Posterior cingulate gyrus (tissue), 11 donors: ENCODE measurements around the gene GTPBP8.
"Not testable (repeated sequence)": the region's sequence is repeated elsewhere in the genome, so short reads cannot be mapped to it uniquely, and the experiment has no call there.

ENCODE experiments used
- DNase-seq, 10 donors: peaks; one replicate each; pipeline versions ENCODE4 v3.0.0 to v3.0.0-alpha.2; 2020 to 2021; ENCODE audit warnings: mixed read lengths in 3 of 10
- intact Hi-C: fragments of 100-400 bp; cut with DNase I; formaldehyde crosslinking; loops from one replicate; pipeline ENCODE4 v1.15.1; 2023

The GTPBP8 gene

DNA sequence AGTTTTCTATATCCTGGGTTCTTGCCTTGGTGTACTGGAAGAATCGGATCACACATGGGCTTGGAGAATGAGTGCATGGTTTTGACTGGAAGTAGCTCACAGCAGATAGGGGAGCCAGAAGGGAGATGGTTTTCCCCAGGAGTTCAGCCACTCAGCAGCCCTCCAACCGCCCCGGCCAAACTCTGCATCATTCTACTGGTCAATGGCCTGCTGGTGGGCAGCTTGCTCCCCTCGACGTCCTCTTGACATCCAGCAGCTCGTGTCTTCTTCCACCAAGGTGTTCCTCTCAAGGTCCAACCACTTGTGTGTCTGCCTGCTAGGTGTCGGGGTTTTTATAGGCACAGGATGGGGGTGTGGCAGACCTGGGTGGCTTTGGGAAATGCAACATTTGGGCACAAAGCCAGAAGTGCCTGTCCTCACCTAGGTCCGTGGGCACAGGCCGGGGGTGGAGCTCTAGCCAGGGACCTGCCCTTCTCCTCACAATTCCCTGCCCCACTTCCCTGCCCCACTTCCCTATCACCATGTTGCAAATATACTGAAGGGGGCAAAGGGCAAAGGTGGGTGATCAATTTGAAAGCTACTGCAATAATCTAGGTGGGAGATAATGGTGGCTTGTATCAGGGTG lies 3.0 kb upstream of the GTPBP8 start:
- DNase-seq: no peak
- intact Hi-C loops: loop anchor here (10.0 kb wide), 1 partner anchor 423 kb away; the partner anchor contains the start of genes ATG3 and SLC35A5

DNA sequence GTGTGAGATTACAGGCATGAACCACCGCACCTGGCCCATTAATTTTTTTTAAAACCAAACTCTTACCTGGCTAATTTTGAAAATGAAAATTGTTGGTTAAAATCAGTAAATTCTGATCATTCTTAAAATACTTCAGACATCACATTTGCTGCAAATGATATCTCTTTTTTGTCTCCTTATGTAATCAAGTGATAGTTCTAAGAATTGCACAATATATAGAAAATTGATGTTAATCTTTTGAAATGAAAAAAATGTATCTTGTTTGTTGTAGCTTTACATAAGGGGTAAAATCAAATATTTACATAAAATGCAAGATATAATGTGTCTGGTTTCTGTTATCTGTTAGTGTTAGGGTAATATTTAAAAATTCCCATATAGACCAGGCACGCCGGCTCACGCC lies 5.0 kb downstream of the GTPBP8 start:
- DNase-seq: no peak
- intact Hi-C loops: no loop called here

DNA sequence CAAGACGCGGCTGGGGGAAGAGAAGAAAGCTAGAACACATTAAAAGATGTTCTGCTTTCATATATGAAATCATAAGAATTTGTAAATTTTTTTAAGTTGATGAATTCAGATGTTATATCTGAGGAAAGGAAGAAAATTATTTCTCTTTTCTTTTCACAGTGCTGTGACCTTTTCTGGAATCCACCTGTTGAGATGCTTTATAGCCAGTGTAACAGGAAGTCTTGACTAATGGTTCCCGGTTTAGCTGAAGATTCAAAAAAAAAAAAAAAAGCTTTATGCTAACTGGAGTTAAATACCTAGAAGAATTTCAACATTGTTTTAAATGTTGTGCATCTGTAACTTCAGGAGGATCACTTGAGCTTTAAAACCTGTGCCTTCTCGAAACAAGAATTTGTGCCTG lies 9.9 kb downstream of the GTPBP8 start:
- intact Hi-C loops: no loop called here
- no peak for DNase-seq

DNA sequence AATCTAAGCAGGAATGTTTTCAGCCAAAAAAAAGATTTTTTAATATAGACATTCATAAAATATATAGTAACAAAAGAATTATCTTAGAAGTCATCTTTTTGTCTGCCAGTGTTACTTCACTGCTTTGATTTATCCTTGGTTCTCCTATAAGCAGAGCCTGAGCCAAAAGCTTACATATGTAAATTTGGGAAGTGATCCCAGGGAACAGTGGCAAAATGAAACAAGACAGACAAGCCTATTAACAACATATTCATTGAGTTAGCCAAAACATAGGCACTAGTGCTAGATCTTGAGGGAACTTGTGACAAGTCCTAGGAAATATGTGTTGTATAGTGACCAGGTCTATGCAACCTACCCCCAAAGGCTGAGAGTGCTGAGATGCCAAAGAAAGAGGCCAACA lies 11.3 kb downstream of the GTPBP8 start:
- intact Hi-C loops: no loop called here

DNA sequence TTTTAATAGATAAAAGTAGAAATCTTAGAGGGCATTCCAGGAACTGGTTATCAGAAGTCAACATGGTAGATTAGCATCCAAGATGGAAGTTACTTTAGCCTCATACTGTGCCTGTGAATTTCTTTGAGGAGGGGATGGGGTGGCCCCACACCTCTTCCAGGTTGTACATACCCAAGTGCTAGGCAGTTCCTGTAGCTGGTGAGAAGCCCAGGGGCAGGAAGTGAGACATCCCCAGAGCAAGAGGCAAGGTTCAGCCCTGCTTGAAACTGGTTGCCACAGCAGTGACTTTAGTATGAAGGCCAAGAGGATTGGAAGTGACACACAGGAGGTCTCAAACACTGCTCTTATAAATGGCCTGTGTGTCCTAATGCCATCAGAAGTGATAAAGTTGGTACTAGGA lies 11.9 kb downstream of the GTPBP8 start:
- intact Hi-C loops: no loop called here
- no peak for DNase-seq

More for the DNA sequence above, 11.3 kb downstream of the GTPBP8 start:
- no peak for DNase-seq

DNA sequence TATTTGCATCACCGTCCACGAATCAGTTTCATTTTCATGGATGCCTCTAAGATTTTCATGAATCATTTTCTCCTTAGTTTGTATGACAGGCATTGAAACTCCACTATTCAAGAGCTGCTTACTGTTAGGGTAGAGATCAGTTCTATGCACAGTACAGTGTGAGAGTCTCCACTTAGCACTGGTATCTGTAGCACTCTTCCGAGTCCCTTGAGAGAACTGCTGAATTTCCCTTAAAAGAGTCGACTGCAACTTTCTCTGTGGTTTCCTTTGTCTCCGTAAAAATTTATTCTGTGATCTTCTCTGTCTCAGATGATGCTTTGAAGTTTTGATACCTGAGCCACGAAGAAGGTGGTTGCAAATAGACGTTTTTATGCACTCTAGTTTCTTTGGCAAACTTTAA lies 14.8 kb downstream of the GTPBP8 start:
- no peak for DNase-seq
- intact Hi-C loops: no loop called here

DNA sequence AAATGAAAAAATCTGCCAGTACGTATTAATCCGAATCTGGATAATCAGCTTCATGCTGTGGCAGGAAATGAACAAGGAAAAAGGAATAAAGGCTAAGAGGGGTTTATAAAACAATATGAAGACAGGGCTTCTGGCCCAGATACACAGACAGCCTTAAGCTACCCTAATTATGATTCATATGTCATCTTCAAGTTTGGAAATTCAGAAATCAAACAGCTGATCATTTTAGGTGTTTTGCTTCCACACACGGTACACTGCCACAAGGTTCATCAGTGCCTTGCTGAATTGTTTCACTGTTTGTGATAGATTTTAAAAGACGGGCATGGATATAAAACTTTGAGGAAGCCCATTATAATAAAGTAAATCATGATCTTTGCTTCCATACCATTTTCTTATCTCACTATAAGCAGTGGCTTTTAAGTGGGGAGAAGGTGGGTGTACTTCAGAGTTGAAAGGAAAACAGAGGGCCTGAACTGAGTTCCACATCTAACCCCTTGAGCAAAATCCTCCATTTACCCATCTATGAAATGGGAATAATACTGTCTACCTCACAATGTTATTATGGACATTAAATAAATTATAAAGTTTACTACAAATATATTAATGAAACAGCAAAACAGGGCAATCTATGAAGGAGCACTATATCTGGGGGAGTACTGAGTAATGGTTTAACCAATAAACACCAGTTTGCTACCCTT lies 15.7 kb downstream of the GTPBP8 start:
- intact Hi-C loops: no loop called here
- no peak for DNase-seq

DNA sequence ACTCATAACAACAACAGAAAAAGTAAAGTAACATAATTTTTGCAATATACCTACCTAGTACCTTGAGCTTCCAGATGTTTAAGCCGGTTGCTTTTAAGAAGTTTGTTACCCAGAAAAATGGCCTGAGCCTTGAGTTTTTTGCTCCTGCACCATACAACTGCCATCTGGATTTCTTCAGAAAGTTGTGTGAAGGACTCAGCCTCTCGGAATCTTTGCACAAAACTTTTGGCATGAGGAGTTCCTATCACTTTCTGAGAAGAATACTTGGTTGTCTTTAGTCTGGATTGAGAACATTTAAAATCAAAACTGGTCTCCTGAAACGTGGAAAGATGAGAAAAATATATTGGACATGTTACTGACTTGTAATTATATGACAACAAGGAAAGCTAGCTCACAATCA lies 17.3 kb downstream of the GTPBP8 start:
- intact Hi-C loops: no loop called here
- no peak for DNase-seq

DNA sequence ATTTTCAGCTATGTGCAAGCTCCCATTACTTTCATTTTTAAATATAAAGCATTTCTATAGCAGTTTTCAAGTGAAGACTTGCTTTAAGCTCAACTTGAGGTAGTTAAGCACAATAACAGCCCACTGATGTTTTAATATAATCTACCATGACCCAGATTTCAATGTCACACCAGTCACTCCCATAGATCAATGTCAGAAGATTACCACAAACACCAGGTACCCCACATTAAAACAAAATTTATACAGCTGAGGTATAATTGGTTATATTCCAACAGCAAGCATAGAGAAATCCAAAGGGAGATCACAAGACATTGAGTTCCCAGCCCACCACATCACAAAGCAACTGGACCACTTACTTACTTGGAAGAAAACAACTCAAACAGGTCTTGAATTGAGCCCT lies 22.8 kb downstream of the GTPBP8 start:
- intact Hi-C loops: no loop called here
- DNase-seq: no peak

DNA sequence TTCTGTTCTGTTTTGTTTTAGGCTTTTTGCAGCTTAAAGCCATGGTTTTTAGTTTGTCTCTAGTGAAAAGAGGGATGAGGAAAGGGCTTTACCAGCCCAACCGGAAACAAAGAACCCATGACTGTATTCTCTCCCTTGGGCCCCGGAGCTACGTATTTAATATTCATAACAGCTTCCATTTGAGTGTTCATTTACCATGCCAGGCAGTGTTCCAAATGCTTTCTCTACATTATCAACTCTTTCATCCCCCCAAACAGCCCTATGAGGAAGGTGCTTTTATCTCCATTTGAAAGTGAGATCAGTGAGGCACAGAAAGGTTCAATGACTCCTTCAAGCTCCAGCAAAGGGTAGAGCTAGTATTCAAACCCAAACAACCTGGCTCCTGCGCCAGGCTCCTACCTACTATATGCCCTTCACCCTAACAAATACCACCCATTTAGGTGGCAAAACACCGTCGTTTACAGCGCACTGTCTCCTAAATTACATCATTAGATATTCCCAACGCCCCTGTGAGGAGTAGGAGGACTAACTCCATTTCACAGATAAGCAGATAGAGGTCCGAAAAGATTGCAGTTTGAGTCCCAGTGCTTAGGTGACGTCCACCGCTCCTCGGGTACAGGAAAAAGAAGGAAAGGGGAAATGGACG lies 27.9 kb downstream of the GTPBP8 start:
- intact Hi-C loops: no loop called here
- no peak for DNase-seq

DNA sequence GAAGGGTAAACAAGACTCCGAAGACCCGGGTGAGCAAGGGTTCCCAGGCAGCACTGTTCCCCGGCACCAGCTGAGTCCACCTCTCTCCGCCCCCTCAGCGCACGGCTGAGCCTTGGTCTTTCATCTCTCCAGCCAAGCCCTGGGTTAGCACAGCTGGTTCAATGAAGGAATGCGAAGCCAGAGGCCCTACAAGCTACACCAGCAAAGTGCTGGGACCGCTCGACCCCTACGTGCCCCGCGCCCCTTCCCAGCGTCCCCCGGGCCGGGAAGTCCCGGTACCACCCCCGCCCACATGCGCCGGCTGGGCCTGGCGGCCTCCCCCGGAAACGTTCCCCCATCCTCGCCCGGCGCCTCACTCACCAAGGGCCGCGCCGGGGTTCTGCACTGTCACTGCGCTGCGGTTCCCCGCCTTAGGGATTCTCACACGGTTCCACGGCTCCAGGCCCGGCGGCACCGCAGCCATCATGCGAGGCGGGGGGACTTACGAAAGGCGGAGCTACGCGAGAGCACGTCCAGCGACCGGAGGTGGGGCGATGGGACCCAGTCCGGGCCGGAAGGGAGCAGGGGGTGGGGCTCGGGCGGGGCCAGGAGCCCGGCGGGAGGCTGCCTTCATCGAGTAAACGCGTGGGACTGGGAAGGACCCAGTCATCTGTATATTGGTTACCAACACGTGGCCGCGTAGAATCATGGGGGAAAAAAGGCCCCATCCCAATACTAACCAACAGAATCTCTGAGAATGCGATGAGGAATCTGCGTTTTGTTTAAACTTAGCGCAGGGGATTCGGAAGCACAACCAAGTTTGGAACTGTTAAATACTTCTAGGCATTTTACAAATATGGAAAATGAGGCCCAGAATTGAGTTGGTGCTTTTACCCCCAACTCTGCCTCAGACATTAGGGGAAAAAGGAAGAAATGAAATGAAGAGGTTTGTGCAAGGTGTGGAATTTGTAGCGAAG lies 28.7 kb downstream of the GTPBP8 start:
- DNase-seq: peak; percentile 74 to 98 (median 88)
- intact Hi-C loops: no loop called here

DNA sequence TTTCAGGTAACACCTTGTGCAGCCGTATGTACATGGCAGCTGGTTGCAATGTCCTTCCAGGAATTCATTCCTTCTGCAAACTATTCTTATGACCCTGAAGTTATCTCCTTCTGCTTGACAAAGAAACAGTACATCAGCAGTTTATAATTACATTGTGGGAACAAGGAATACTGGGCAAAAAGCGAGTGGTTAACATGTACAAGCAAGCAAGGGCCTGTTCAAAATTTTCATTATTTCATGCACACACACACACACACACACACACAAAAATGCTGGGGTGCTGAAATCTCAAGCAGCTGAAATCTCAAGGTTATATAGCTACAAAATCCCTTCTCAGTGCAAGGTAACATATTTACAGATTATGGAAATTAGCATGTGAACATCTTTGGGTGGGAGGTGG lies 30.7 kb downstream of the GTPBP8 start:
- DNase-seq: no peak
- intact Hi-C loops: no loop called here

DNA sequence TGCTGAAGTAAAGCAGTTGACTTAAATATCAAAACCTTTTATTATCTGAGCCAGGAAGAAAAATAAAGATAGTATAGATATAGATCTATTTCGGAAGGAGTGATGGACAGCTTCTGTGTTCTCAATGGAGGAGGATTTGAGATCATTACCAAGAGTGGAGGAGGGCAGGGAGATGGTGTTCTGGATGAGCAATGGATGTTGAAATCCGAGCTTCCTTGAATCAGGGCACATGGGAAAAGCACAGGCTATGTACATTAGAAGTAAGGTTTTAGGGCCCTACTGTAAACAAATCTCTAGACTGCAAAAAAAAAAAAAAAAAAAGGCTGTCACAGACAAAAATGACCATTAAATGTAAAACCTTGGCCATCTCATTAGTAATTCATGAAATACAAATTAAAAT lies 43.2 kb downstream of the GTPBP8 start:
- intact Hi-C loops: no loop called here
- no peak for DNase-seq

DNA sequence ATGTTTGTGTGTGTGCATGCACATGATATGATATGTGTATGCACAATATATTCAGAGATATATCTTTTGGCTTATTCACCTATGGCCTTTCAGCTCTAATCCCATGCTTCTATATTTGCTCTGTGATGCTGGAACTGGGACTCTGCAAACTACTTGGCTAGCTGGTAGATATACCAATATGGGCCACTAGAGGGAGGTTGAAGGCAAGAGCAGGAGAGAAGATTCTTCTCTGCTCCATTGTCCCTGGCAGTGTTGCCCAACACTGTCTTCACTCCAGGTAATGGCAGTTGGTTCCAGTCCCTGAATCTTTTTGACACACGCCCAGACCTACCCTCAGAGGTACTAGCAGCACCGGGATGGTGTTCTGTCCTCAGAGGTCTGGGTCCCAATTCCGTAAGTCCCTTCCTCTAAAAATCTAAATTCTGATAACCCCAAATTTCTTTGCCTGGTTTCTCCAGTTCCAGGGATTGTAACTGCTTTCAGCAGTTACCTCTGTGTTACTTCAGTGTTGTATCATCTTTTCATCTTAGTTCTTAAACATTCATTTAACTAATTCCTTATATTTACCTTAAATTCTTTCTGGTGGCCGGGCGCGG lies 44.7 kb downstream of the GTPBP8 start:
- DNase-seq: no peak
- intact Hi-C loops: no loop called here

DNA sequence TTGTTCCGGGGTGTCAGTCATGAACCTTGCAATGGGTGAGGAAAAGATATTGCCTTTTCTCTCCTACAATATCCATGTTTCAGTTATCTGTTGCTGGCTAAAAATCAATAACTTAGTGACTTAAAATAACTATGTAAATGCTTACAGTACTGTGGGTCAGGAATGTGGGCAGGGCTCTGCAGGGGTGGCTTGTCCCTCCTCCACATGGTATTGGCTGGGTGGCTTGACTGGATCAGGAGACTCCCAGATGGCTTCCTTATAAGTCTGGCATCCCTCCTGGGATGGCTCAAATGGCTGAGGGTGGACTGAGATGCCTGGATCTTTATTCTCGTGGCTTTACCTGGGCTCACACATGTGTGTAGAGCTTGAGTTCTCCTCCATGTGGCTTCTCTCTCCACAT lies 47.5 kb downstream of the GTPBP8 start:
- DNase-seq: no peak
- intact Hi-C loops: no loop called here

DNA sequence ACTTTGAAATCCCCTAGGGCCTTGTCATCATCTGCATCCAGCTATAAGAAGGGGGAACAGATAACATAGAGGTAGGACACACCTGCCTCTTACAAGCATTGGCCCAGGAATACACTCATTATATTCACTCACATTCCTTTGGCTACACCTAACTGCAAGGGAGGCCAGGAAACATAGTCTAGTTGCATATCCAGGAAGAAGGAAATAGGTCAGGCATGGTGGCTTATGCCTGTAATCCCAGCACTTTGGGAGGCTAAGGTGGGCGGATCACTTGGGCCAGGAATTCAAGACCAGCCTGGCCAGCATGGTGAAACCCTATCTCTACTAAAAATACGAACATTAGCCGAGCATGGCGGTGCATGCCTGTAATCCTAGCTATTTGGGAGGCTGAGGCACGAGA lies 48.8 kb downstream of the GTPBP8 start:
- no peak for DNase-seq
- intact Hi-C loops: no loop called here

DNA sequence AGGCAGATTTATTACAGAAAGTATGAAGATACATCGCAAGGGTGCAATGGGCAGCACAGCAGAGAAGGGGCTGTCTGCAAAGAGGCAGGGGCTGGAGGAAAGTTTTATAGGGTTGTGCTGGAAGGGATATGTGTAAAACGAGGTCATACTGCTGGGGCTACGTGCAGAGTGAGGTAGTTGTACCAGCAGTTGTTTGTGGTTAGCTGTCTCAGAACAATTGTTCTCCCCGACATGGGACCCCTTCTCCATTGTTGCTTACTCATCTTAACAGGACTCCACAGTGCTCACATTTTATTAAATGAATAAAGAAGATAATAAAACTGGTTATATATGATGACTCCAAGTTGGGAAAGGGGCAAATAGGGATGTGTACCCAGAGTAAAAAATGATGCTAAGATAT lies 49.4 kb downstream of the GTPBP8 start:
- no peak for DNase-seq
- intact Hi-C loops: no loop called here

DNA sequence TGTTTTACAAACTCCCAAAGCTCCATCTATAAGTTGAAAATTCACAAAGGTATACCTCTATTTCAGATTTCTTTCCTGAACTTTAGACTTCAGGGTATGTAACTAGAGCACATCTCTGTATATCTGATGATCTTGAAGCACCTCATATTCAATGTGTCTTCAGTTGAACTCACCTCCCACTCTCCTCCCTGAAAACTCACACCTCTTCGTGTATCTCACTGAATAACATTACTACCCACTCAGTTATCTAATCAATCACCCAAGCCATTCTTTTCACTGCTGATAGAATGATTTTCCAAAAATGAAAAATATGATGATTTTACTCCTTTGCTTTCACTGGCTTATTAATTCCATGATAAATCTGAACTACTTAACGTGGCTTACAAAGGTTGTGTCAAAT lies 52.9 kb downstream of the GTPBP8 start:
- no peak for DNase-seq
- intact Hi-C loops: no loop called here

DNA sequence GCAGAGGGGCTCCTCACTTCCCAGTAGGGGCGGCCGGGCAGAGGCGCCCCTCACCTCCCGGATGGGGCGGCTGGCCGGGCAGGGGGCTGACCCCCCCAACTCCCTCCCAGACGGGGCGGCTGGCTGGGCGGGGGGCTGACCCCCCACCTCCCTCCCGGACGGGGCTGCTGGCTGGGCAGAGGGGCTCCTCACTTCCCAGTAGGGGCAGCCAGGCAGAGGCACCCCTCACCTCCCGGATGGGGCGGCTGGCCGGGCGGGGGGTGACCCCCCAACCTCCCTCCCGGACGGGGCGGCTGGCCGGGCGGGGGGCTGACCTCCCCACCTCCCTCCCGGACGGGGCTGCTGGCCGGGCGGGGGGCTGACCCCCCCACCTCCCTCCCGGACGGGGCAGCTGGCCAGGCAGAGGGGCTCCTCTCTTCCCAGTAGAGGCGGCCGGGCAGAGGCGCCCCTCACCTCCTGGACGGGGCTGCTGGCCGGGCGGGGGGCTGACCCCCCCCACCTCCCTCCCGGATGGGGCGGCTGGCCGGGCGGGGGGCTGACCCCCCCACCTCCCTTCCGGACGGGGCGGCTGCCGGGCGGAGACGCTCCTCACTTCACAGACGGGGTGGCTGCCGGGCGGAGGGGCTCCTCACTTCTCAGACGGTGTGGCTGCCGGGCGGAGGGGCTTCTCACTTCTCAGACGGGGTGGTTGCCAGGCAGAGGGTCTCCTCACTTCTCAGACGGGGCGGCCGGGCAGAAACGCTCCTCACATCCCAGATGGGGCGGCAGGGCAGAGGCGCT lies 55.6 kb downstream of the GTPBP8 start:
- intact Hi-C loops, DNase-seq: not testable (repeated sequence)

DNA sequence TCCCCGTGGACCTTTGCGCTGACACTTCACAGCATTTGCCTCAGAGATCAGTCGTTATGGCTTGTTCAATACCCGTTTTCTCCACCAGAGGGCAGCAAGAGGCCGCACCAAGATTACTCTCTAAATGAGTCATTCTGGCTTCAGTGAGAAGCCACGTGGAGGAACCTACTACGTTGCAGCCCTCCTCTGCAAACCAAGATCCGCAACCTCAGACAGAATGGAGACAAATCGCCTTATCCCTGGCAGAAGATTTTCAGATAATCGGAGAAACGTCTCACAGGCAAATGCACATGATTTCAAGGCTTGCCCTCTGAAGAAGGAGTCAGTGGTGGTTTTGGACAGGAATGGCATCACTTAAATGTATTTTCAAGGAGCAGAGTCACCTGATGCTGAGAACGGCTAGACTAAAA lies 60.5 kb downstream of the GTPBP8 start:
- intact Hi-C loops: loop anchor here (1.0 kb wide), 2 partner anchors 237 to 575 kb away; no protein-coding TSS in a partner anchor
- peak; percentile 63 to 97 (median 89) for DNase-seq
